NCI-H2227 treated with DMSO at 0.1 percent for 48 hours (cell line): ENCODE measurements around the gene TRNAU1AP.
"Not testable (repeated sequence)": the region's sequence is repeated elsewhere in the genome, so short reads cannot be mapped to it uniquely, and the experiment has no call there.

Experiments
- DNase-seq: peaks from one replicate; lab custom pipeline; 2025; lab: John Stamatoyannopoulos, UW

The TRNAU1AP gene

GRCh38 chr1:28577052-28577678 lies 24.3 kb downstream of the TRNAU1AP start:
- no peak for DNase-seq

DNA sequence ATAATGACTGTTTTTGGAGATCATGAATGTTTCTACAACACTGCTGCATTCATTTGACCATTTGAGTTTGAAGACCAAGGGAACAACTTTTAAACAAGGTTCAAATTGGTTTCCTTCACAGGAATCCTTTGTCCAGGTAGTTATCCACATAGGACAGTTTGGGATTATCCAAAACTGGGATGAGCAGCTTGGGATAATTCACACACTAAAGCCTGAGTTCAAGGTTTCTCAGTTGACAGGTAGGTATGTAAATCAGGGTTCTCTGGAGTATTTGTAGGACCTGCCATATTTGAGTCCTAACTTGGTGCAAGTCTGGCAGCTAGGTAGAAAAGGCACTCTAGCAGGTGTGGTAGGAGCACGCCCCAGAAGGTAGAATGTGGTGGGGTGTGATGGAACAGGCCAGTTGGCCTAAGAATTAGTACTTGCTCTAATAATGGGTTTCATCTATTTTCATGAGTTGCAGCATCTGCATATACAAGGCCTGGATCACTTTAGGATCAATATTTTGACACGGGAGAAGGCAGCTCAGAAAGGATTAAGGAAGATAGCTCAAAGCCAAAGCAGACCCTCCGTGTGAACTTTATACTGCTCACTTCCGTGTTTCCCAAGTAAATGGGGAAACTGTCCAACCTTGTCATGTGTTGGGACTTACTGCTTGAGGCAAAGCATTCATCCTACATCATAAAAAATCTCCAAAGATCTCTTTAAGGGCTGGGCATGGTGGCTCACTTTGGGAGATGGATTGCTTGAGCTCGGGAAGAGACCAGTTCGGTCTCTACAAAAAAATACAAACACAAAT lies 25.1 kb downstream of the TRNAU1AP start:
- no peak for DNase-seq

DNA sequence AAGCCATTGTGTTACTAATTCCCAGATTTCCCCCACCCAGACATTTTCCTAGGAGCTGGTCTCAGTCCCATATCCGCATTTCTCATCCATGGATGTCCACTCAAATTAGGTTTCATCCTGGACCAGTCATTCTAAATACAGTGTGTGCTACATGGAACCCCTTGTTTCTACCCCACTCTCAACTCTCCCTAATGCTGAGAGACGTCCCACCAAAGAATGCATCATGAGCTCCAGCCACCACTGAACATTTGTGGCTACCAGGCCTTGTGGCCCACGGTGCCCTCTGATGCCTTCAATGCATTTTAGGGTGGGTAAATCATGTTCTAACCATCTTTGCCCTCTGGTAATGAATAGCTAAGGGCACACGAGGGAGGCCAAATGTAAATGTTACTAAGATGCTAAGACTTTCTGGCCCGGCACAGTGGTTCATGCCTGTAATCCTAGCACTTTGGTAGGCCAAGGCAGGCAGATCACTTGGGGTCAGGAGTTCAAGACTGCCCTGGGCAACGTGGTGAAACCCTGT lies 25.9 kb downstream of the TRNAU1AP start:
- DNase-seq, result no peak

DNA sequence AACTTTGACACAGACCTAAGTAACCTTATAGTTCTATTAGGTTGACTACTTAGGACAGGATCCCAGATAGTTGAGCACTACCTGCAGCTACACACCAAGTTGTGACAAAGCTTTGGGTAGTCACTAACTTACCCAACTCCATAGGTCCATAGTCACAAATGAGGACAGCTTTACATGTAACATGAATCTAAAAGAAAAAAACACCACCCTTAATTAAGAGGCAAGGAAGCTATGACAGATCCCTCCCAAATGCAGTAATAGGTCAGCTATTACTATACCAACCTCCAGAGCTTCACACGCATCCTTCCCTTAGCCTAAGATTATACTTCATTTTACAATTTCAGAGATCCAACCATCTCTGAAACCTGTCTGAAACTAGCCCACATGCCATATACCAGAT lies 26.5 kb downstream of the TRNAU1AP start:
- no peak for DNase-seq

GRCh38 chr1:28580722-28581530 lies 28.0 kb downstream of the TRNAU1AP start:
- DNase-seq, result peak; percentile 58

DNA sequence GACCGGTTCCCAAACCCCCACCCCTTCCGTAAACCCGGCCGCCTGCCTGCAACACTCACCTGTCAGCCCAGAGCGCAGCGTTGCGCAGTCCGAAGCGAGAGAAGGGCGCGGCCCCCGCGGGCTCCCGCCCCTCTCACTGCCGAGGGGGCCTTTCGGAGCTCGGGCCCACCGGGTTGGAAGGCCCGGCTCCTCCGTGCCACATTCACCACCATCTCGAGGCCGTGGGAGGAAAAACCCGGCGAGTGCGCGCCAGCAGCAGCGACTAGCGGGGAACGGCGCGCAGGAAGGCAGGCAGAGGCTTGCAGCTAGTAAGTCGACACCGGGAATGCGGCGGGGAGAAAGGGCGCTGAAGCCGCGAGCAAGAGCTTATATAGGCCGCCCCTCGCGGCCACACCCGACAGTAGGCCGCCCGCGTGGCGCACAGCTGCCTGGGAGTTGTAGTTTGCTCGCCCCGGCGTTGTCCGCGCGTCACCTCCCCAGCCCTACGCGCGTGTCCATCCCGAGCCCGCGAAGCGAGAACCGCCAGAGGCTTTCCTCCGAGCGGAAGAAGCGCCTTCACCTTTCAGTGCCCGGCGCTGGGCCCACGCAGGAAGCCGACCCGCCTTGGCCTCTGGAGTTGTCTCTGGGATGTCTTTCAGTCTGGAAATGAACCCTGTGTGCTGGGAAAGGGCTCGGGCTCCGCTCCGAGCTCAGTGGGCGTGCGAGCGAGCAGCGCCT lies 28.8 kb downstream of the TRNAU1AP start:
- peak; percentile 96 for DNase-seq

DNA sequence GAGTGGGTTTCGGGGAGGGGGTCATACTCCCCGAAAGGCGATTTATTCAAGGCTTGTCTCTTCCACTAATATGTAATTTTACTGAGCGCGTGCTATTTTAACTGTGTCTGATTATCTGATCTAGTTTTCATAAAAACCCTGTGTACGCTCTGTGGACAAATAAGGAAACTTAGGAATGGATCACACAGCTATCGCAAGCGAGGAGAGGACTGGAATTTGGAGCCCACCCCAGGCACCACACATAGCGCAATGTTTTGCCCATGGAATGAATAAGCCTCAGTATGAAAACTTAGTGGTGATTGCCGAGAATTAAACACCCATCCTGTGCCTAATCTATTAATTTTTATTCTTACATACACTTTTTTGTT lies 29.3 kb downstream of the TRNAU1AP start:
- peak; percentile 67 for DNase-seq

- DNase-seq, result not testable (repeated sequence)
Observed at GRCh38 chr1:28586585-28587391, 33.9 kb downstream of the TRNAU1AP start.

GRCh38 chr1:28591708-28592320 lies 38.9 kb downstream of the TRNAU1AP start, which contains the start of gene RAB42:
Gene RAB42, plus strand, starts transcription at chr1:28592265. Its CDS starts 247 bp downstream, at chr1:28592512.
- DNase-seq, result peak; percentile 18

DNA sequence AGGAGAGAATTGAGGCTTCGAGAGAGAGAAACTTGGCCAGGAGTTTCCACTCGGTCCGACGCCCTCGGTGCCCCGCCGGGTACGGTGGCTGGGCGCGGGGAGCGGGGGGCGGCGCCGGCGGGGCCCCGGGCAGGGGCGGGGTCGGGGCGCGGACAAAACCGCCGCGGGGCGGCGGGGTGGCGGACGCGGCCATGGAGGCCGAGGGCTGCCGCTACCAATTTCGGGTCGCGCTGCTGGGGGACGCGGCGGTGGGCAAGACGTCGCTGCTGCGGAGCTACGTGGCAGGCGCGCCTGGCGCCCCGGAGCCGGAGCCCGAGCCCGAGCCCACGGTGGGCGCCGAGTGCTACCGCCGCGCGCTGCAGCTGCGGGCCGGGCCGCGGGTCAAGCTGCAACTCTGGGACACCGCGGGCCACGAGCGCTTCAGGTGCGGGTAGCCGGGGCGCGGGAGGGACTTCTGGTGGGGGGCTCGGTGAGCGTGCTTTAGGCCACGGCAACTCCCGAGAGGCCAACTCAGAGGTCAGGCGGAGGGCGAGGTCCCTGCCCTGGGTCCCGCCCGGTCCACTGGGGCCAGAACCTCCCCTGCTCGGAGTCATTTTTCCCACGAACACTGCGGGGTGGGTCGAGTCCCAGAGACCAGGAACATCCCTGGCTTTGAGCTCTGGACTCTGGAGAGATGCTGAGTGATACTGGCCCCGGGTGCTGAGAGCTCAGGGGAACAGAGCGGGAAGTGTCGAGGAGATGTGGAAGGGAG lies 39.6 kb downstream of the TRNAU1AP start:
- DNase-seq, result no peak

DNA sequence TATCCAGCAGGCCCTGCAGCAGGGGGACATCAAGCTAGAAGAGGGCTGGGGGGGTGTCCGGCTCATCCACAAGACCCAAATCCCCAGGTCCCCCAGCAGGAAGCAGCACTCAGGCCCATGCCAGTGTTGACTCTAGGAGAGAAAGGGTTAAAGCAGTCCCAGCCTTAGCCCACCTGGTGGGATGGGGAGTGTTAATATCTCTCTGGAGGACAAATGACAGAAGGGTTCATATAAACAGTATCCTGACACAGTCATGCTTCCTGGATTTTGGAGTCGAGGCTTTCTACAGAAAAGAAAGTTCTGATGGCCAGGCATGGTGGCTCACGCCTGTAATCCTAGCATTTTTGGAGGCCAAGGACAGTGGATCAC lies 41.1 kb downstream of the TRNAU1AP start:
- DNase-seq, result not testable (repeated sequence)

DNA sequence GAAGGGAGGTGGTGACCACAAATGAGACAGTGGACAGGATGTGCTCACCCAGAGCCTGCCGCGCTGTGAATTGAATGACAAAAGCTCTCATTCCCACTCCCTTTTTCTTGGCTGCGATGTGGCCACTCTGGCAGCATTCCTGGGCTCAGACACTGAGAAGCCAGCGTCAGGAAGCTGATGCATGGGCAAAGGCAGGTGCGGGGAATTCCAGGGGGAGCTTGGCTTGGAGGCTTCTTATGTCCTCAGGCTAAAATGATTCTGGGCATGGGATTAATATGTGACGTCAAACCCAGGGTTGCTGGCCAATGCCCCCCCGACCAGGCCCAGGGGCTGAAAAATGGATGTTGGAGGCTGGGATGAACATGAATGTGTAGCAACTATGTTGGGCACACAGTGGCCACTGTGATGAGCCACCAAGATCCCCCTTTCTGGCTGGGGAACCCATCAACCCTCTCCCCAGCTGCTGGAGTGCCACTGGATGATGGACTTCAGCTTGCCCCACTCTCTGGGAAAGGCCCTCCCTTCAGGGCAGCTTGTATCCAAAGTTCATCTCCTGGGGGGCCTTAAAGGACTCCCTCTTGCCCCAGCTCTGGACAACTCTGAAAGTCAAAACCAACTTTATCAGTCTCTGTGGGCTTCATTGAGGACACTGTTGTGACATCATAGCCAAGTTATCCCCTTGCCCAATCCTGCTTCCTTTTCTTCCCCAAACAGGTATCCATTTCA lies 42.0 kb downstream of the TRNAU1AP start:
- not testable (repeated sequence) for DNase-seq

DNA sequence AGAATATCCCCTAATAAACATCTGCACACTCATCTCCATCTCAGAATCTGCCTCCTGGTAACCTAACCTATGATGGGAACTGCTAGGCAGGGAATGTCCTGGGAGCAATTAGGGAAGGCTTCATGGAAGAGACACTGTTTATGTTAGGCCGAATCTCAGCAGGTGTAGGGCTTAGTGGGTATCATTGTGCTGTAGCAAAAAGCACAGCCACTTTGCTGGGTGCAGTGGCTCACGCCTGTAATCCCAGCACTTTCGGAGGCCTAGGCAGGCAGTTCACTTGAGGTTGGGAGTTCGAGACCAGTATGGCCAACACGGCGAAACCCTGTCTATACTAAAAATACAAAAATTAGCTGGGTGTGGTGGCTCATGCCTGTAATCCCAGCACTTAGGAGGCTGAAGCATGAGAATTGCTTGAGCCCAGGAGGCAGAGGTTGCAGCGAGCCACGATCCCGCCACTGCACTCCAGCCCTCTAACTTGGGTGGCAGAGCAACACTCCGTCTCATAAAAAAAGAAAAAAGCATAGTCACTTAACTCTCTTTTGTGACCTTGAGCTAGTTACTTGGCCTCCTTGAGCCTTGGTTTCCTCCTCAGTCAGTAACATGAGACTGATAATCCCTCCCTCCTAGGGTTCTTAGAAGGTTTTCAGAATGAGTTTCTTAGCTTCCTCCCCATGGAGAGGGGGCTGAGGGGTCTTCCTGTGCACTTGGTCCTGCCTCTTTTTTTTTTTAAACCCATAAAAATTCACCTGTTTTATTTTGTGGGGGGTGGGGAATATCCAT lies 42.7 kb downstream of the TRNAU1AP start:
- DNase-seq, result no peak

DNA sequence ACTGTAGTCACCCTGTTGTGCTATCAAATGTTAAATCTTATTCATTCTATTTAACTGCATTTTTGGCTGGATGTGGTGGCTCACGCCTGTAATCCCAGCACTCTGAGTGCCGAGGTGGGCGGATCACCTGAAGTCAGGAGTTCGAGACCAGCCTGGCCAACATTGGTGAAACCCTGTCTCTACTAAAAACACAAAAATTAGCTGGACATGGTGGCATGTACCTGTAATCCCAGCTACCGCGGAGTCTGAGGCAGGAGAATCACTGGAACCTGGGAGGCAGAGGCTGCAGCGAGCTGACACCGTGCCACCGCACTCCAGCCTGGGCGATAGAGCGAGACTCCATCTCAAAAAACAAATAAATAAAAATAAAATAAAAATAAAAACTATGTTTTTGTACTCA lies 43.4 kb downstream of the TRNAU1AP start:
- not testable (repeated sequence) for DNase-seq

- no peak for DNase-seq
Observed at GRCh38 chr1:28601696-28602095, 48.8 kb downstream of the TRNAU1AP start.

GRCh38 chr1:28602536-28603439 lies 49.9 kb downstream of the TRNAU1AP start:
- peak; percentile 77 for DNase-seq

- DNase-seq, result no peak
Observed at GRCh38 chr1:28604411-28604810, 51.5 kb downstream of the TRNAU1AP start.
